HG03060 (cell line): ENCODE data around the gene TRIL.

ENCODE experiments used
- ATAC-seq: cut with Tn5 transposase; IDR thresholded peaks from one replicate; pipeline ENCODE4 v1.9.1; 2021; ENCODE audit warnings: low read depth, moderate number of reproducible peaks; ENCODE audit not compliant: unreplicated experiment

The TRIL gene, protein sequence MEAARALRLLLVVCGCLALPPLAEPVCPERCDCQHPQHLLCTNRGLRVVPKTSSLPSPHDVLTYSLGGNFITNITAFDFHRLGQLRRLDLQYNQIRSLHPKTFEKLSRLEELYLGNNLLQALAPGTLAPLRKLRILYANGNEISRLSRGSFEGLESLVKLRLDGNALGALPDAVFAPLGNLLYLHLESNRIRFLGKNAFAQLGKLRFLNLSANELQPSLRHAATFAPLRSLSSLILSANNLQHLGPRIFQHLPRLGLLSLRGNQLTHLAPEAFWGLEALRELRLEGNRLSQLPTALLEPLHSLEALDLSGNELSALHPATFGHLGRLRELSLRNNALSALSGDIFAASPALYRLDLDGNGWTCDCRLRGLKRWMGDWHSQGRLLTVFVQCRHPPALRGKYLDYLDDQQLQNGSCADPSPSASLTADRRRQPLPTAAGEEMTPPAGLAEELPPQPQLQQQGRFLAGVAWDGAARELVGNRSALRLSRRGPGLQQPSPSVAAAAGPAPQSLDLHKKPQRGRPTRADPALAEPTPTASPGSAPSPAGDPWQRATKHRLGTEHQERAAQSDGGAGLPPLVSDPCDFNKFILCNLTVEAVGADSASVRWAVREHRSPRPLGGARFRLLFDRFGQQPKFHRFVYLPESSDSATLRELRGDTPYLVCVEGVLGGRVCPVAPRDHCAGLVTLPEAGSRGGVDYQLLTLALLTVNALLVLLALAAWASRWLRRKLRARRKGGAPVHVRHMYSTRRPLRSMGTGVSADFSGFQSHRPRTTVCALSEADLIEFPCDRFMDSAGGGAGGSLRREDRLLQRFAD

DNA sequence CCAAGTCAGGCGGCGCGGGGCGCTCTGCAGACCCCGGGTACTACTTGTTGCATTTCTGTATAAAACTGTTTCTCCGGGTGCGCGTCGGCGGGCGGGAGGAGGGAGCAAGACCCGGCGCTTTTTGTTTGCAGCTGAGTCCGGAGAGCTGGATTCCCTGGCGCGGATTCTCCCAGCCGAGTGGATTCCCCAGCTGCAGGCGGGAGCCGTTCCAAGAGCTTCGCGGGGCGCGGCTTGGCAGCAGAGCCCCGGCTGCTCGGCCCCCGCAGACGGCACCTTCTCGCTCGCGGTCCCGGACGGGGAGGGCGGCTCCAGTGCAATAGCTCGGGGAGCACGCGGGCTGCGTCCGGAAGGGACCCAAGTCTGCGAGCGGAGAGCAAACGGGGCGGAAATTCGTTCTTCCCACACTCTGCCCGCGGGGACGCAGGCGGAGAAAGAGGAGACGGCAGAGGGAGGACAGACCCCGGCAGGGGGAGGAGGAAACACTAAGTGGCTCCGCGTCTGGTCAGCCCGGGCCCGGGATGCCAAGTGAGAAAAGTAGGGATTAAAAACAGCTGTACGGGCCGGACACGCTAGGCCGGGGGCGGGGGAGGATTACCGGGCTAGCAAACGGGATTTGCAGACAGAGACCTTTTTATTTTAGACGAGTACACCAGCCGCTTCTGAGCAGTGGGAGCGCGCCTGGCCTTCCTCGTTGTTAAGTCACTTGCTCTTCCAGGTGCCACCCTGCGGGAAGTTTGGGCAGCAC, at the start of gene TRIL:
Gene TRIL (minus strand): TSS at position 96 of the 745 bp plus-strand sequence. CDS start 284 bp downstream, outside the sequence.
- ATAC-seq, result no peak

DNA sequence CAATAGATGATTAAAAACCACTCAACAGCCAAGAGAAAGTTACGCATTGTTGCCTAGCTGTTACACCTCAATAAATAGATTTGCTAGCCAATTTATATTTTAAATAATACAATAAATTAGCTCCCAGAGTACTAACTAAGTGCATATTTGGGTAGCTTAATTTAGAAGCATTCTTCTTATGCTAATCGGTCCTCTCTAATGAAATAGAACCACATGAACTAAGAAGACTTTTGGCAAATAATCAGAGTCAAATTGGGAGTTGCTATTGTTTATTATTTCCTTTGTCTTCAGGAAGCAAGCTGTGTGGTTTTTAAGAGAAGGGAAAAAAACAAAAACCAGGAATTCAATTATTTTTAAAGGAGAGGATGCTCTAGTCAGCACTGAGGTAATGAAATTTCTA, 49.0 kb upstream of the TRIL start:
- ATAC-seq, result no peak

DNA sequence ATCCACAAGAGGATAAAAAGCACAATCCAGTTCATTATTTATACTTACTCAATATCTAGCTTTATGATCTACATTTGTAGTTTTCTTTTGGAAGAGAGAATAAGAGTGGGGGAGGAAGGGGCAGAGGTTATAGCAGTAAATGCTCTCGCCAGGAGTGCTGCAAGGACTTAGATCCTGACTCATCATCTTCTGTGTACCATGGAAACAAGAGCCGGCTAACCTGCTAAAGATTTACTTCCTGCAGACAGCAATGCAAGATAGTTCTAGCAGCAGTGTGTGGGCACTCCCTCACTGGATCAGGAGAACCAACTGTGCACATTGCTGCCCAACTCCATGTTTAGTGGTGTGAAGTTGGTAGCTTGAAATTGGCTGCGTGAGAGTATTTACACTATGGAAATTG, 47.7 kb upstream of the TRIL start:
- ATAC-seq, result no peak

DNA sequence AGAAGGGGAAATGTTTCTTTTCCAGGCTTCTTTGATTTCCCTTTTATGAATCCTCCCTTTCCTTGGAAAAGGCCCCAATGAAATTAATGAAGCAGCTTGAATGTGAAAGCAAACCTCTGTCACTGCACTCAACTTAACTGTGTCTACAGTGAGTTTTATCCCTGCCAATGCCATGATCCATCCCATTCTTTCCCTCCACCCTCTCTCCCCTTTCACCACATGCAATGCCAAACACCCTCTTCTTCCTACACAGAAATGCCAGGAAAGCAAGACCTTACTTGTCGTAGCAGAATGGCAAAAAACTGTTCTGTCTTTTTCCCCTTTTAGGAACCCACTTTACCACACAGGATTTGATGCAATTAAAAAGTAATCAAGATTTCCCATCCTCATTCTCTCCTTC, 47.3 kb upstream of the TRIL start:
- ATAC-seq, result no peak

DNA sequence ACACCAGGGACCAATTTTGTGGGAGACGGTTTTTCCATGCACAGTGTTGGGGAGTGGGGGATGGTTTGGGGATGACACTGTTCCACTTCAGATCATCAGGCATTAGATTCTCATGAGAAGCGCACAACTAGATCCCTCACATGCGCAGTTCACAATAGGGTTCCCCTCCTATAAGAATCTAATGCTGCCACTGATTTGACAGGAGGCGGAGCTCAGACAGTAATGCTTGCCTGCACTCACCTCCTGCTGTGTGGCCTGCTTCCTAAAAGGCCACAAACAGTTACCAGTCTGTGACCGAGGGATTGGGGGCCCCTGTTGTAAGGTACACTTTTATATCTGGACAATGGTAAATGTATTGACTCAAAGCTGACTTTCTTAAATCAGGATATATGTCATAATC, 45.6 kb upstream of the TRIL start:
- ATAC-seq, result no peak

DNA sequence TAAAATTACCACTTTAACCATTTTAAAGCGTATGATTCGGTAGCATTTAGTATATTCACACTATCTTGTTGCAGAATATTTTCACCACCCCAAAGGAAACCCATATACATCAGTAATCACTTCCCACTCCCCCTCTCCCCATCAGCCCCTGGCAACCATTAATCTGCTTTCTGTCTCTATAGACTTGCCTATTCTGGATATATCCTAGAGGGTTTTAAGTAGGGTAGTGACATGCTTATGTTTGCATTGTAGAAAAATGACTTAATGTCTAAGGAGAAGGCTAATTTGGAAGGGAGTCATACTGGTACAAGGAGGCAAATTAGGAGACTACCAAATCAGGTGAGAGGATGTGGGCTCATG, 42.6 kb upstream of the TRIL start:
- no peak for ATAC-seq

DNA sequence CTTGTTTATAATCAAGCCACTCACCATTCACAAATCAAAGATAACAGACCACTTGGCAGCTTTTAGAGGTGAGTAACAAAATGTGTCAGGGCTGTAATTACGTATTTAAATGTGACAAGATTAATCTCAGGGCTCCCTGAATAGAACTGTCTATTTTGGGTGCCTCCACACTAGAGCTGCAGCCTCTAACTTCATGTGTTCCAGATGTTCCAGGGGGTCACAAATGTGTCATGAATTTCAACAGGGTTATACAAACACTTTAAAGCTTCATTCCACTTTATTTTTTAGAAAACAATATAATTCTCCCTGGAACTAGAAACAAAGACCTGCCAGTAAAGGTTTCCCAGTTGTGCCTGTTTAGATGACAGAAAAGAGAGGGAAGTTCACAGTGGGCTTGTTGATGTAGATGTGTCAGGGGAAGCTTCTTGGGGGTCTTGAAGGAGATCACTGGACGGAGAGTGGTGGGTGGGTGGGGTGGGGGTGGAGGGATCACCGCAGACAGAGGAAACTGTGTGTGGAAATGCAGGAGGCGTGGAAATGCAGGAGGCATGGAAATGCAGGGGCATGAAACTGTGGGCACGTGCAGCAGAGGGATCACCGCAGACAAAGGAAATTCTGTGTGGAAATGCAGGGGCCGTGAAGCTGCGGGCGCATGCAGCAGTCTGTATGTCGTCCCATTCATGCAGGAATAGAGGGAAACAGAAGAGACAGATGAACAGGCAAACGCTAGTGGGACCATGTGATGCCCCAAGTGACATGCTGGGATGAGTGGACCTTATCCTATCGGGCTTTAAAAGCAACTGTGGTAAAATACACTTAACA, 42.0 kb upstream of the TRIL start:
- ATAC-seq, result no peak

DNA sequence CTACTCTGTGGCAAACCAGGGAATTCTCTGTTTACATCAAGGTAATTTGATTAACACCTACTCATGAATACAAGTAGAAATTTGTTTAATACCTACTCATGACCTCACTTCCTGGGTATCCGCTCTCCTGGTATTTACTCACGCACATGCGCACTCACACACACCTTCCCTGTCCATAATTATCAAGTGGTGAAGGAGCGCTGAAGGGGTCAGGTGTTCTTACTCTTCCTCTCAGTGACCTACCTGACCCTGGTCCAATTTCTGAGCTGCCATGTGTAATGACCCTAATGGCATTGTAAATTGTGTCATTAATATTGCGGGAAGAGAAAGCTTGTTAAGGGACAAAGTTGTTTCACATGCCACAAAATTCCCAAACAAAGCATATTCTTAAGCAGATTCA, 41.3 kb upstream of the TRIL start:
- ATAC-seq, result no peak

DNA sequence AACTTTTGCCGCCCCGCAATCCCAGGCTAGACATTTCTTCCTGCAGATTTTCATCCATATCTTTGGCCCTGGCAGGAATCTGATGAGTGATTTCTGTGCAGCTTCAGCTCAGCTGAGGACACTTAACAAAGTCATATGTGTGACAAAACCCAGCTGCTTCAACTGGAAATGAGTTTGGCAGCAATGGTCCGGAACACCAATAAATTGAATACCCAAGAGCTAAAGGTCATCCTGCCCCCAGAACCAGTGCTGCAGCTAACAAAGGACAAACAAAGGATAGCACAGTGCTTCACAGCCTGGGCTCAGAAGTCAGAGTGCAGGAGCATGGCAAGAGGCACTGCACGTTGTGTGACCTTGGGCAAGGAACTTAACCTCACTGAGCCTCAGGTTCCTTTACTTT, 40.0 kb upstream of the TRIL start:
- ATAC-seq, result no peak

DNA sequence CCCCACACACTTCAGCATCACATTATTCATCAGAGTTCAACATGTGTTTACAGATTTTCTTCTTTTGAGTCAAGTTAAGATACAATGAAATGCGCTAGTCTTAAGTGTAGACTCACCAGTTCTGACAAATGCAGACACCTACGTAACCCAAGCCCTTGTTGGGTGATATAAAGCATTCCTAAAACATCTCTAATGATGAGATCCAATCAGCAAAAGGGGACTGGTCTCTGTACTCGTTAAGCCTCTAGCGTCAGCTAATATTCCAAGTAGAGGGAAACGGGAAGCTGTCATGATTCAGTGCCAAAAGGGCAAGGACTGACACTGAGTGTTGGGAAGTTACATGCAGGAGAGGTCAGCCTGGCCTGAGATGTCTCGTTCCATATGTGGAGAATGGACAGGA, 38.7 kb upstream of the TRIL start:
- ATAC-seq, result no peak

DNA sequence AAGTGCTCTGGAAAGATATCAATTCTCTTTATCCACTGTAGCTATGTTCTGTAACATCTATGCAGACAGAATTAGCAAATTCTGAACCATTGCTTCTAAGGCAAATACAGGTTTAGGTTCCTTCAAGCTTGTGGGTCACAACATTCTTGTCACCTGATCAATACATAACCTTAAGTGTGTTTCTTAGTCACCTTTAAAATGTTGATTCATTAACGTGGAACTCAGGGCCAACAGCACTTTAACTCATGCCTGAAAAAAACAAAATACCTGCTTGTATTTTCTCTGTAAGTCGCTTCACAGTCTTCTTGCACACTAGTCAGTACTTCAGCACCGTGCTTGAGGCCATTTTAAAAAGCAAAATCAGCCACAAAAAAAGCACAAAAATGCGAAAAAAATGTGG, 35.2 kb upstream of the TRIL start:
- no peak for ATAC-seq

DNA sequence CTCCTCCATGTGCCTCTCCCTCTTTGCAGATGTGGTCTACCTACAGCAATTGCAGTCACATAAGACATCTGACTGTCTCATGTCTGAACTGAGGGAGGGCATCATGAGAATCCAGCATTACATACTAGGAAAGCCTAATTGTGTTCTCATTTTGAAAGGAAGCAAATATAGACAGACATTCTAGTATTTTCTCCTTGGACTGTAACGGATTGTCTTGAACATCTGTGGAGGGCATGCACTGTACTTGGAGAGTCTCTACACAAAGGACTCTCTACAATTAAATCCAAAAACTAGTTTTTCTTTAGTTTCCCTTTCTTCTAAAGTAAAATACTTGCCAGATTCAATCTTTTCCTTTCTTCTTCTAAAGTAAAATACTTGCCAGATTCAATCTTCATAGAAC, 34.7 kb upstream of the TRIL start:
- ATAC-seq, result no peak

DNA sequence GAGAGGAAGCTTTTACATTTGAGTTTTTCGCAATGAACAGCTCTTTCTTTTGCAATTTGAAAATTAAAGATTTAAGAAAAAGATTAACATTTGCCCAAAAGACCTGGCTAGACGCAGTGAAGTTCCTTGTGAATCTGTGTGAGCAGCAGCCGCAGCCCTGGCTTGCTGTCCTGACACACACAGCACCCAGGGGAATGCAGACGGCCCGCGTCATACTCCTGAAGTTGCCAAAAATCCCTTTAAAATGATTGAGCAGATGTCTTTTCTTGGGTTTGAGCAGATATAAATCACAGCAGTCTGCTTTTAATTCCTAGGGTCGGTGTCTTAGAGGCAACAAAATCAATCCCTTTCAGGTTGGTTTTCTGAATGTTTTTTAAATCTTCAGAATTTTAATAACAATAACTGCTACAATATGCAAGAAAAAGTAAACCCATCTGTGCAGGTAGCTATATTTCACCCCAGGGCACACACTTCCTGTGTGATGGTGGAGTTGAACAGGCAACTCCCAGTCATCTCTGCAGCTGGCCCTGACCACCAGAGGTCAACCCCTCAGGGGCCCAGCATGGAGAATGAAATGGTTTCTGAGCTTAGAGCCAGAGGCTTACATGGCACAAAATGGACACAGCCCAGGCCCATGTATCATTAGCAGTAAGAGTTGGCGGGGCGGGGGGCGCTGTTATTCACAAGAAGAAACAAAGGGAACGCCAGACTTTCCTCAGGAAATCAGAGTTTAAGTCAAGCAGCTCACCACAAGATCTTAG, 32.2 kb upstream of the TRIL start:
- no peak for ATAC-seq

DNA sequence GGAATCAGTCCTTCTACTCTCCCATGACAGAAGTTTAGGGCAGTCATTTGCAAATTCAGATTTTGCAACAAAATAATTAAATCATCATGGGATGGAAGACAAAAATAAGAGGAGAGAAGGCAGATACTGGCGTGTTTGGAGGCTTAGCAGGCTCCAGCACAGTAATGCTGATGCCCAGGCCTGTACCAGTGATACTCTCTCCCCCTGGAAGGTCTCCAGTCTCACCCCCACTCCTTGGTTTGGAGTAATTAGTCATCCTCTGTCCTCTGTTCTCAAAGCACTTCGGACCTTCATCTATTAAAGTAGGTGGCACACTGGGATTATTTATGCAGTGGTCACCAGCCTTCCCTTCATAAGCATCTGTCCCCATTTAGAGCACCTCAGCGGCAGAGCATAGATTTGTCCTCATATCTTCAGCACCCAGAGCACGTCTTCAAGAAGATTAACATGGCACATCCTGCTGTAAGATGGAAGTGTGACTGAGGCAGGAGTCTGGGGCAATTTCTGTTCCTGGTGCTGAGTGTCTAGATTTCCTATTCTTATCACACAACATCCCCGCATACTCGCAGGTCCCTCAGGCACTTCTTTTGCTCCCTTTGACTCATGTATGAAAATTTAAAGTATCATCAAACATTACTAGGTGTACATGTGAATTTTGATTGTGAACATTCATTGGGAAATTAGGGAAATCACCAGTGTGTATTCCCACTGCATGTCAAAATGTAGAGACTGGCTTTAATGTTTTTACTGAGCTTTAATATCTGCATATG, 31.3 kb upstream of the TRIL start:
- ATAC-seq, result no peak

DNA sequence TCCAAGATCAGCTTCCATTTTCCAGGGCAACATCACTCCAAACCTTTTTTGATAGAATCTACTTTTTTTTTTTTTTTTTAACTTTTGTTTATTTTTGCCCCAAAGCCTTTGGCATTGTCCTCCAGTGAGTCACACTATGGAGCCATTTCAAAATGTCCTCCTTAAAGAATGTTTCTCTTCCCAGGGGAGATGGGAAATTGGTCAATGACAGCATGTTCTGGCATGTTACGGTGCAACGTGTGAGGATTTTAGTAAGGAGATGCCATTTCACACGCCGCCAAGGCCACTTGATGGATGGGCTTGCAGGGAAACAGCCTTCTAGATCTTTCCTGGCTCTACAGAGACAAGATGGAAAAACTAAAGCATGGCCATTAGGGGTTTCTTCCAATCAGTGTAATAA, 30.7 kb upstream of the TRIL start:
- ATAC-seq, result no peak

DNA sequence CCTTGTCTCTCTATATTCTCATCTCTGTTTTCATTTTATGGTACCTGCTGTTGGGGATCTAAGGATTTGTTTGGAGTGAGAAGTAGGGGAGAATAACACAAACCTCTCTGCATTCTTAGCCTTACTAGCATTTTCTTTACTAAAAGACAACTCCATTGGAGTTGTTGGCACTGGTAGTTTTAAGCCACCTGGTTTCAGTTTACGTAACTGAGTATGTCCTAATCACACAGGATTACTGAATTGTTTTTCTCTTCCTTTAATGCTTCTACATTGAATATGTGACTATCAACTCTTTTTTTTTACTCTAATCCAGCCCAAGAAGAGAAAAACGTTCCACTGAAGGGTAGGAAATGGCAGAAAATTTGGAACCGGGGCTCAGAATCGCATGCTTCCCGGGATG, 30.0 kb upstream of the TRIL start:
- ATAC-seq, result no peak

DNA sequence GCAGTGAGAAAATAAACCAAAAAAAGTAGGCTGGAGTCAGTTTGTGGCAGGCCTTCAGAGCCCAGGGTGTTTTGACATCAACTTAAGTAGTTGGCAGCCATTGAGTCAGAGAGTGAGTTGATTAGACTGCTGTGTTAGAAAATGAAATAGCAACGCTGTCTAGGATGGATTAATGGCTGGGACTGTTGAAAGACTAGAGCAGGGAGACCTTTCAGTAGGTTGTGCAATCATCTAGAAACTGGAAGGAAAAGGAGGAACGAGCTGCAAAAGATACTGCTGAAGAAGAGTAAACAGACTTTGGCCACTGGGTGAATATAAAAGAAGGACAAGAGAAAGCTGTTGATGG, 28.6 kb upstream of the TRIL start:
- ATAC-seq, result no peak

DNA sequence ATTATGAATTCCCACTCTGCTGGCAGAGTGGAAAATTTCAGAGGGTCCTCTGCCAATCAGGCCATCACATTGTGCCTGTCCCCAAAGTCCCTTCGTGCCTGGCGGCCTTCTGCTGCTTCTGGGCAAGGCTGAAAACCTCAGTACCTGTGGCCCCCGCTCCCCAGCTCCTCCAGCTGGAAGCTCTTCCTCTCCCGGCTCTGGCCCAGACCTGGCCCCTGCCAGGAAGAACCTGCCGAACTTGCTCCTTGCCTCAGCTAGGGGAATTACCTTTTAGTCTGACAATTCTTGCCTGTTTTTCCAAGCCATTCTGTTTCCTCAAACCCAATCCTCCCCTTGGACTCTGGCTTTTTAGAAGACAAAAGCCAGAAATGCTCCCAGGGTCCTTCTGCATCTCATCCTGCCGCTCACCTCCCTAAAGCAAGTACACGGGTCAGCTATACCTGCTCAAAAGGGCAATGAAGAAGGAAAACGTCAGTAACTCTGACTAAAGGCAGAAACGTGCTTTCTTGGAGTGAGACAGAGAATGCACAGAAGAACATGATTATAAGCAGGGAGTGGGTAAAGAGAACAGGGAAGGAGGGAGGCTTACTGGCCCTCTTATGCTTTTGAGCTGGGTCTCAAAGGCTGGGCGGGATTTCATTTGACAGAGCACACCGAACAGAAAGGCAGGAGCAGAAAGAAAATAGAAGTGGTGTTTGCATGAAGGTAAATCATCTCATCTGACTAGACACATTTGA, 28.1 kb upstream of the TRIL start:
- no peak for ATAC-seq
